SU-DHL-6 (cell line): ENCODE data around the gene WDSUB1.

Experiments used
- H2AFZ ChIP-seq: fragments of 200-600 bp; sonication (generic); 2 replicates; pipeline ENCODE4 v1.6.1; 2014; ENCODE audit warnings: low read depth, mild to moderate bottlenecking, moderate library complexity, mixed read lengths, antibody characterized with exemption, low read length; ENCODE audit not compliant: severe bottlenecking
- H3F3A ChIP-seq: fragments of 200-600 bp; shearing (Covaris generic); 2 replicates; pipeline ENCODE4 v1.6.0; 2016; ENCODE audit warnings: antibody characterized with exemption, mild to moderate bottlenecking; ENCODE audit not compliant: insufficient read depth
- H3K27ac ChIP-seq: fragments of 200-600 bp; sonication (generic); 2 replicates; pipeline ENCODE4 v1.5.1; 2016; ENCODE audit warnings: low read depth, mild to moderate bottlenecking, low read length, moderate library complexity, mixed read lengths
- H3K27me3 ChIP-seq: fragments of 200-600 bp; sonication (generic), shearing (Covaris generic); 2 replicates; pipeline ENCODE4 v1.6.0; 2014; ENCODE audit warnings: mild to moderate bottlenecking, low read length
- H3K36me3 ChIP-seq: fragments of 200-600 bp; sonication (generic); 2 replicates; pipeline ENCODE4 v1.6.1; 2014; ENCODE audit warnings: mild to moderate bottlenecking, low read length, mixed read lengths
- H3K4me2 ChIP-seq: fragments of 300-600, 200-600 bp; shearing (Covaris generic), sonication (generic); 2 replicates; pipeline ENCODE4 v1.6.0; 2014; ENCODE audit warnings: low read length, low read depth, mild to moderate bottlenecking; ENCODE audit not compliant: poor library complexity, severe bottlenecking
- H3K4me3 ChIP-seq: fragments of 200-600 bp; sonication (generic); 2 replicates; pipeline ENCODE4 v1.5.1; 2014; ENCODE audit warnings: antibody characterized with exemption, low read length, mild to moderate bottlenecking, mixed read lengths; ENCODE audit not compliant: insufficient read depth, poor library complexity, severe bottlenecking
- H3K79me2 ChIP-seq: fragments of 200-600 bp; sonication (generic); 2 replicates; pipeline ENCODE4 v1.6.1; 2014; ENCODE audit warnings: mild to moderate bottlenecking, low read length, moderate library complexity; ENCODE audit not compliant: insufficient read depth
- H3K9ac ChIP-seq: fragments of 200-600 bp; sonication (generic); 2 replicates; pipeline ENCODE4 v1.7.0; 2014; ENCODE audit warnings: mild to moderate bottlenecking, low read length
- H3K9me2 ChIP-seq: fragments of 200-600 bp; sonication (generic); replicated peaks from 2 replicates; pipeline ENCODE4 v1.6.1; 2014; ENCODE audit warnings: low read length; ENCODE audit not compliant: insufficient read depth
- H3K9me3 ChIP-seq: fragments of 200-600 bp; sonication (generic); 2 replicates; pipeline ENCODE4 v1.6.1; 2014; ENCODE audit warnings: low read length, mixed read lengths; ENCODE audit not compliant: insufficient read depth
- H4K20me1 ChIP-seq: fragments of 200-600 bp; sonication (generic); 2 replicates; pipeline ENCODE4 v1.6.1; 2014; ENCODE audit warnings: low read depth, mild to moderate bottlenecking, antibody characterized with exemption, low read length, moderate library complexity, mixed read lengths
- CTCF ChIP-seq: fragments of 200-600 bp; sonication (generic); IDR thresholded peaks from one replicate; pipeline ENCODE4 v1.5.1; 2017; ENCODE audit warnings: antibody characterized with exemption, mild to moderate bottlenecking, low read length, moderate library complexity; ENCODE audit not compliant: insufficient read depth, poor library complexity, severe bottlenecking
- EZH2phosphoT487 ChIP-seq: fragments of 200-600 bp; sonication (generic), shearing (Covaris generic); conservative IDR thresholded peaks from 2 replicates; pipeline ENCODE4 v1.6.1; 2018; ENCODE audit warnings: mild to moderate bottlenecking, antibody characterized with exemption, low read length, moderate library complexity, mixed read lengths

WDSUB1 gene

GRCh38 chr2:159204381-159205144 is 81.9 kb downstream of the WDSUB1 start:
- Histone ChIP-seq H3K27me3 (no peaks in the 10 kb centered on the region), H3K9ac (no peak overlapping the region), H2AFZ (no peak overlapping the region), H3K36me3 (no peaks in the 10 kb centered on the region), H3K4me3 (no peak overlapping the region), H3K9me2 (no peaks in the 10 kb centered on the region), H3F3A (no peaks in the 10 kb centered on the region), H3K9me3 (no peaks in the 10 kb centered on the region), H4K20me1 (no peaks in the 10 kb centered on the region), H3K79me2 (no peaks in the 10 kb centered on the region), H3K4me2 (no peak overlapping the region), H3K27ac (no peak overlapping the region)
- TF ChIP-seq CTCF (no peak), EZH2phosphoT487 (no peak)

DNA sequence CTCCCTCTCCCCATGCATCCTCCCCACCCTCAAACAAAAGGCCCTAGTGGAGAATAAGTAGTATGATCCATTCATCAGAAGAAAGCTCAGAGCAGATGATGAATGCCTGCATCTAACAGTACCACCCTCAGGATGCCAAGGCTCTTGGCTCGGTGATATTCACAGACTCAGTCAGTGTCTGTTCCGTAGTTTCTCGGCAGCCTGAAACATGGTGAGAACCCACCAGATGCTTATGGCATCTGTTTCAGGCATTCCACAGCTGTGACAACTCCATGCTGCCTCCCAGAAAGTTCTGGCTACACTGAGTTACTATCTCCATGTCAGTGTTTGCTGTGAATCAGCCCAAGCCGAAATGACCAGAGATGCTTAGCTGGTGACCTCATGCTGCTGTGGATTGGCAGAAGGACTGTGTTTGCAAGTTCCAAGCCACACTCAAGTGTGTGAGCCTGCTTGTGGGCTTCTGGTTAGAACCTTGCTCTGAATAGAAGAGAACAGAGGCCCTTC is 83.9 kb downstream of the WDSUB1 start:
- no peak for TF ChIP-seq CTCF
- TF ChIP-seq EZH2phosphoT487, result no peak
- H3K36me3 ChIP-seq, result no peaks in the 10 kb centered on the region
- no peaks in the 10 kb centered on the region for H3F3A ChIP-seq

GRCh38 chr2:159201360-159202063 is 85.0 kb downstream of the WDSUB1 start:
- H3K79me2 ChIP-seq, result no peaks in the 10 kb centered on the region
- H3K36me3 ChIP-seq, result no peaks in the 10 kb centered on the region
- H3K9me3 ChIP-seq, result no peaks in the 10 kb centered on the region
- H2AFZ ChIP-seq, result no peak overlapping the region
- no peaks in the 10 kb centered on the region for H3F3A ChIP-seq
- H4K20me1 ChIP-seq, result no peaks in the 10 kb centered on the region
- no peaks in the 10 kb centered on the region for H3K27me3 ChIP-seq
- no peak overlapping the region for H3K9ac ChIP-seq
- no peaks in the 10 kb centered on the region for H3K9me2 ChIP-seq
- H3K4me2 ChIP-seq, result no peak overlapping the region
- TF ChIP-seq CTCF, result no peak
- no peak for TF ChIP-seq EZH2phosphoT487
- H3K4me3 ChIP-seq, result no peak overlapping the region
- H3K27ac ChIP-seq, result no peak overlapping the region

More for the DNA sequence above, 83.9 kb downstream of the WDSUB1 start:
- no peaks in the 10 kb centered on the region for H3K79me2 ChIP-seq
- H3K9me2 ChIP-seq, result no peaks in the 10 kb centered on the region
- H4K20me1 ChIP-seq, result no peaks in the 10 kb centered on the region
- H3K4me3 ChIP-seq, result no peak overlapping the region
- no peaks in the 10 kb centered on the region for H3K9me3 ChIP-seq
- H3K9ac ChIP-seq, result no peak overlapping the region
- no peak overlapping the region for H2AFZ ChIP-seq
- no peak overlapping the region for H3K4me2 ChIP-seq
- H3K27ac ChIP-seq, result no peak overlapping the region
- H3K27me3 ChIP-seq, result no peaks in the 10 kb centered on the region
